Esophagus squamous epithelium (tissue), 5 donors: ENCODE data around the gene ATP9B. TPM values are rescaled to one million over a fixed set of nuclear protein-coding genes. Genes with fewer than 3 reads are reported as not detected.

Experiments used
- DNase-seq: peaks from one replicate; lab custom pipeline; 2025; lab: John Stamatoyannopoulos, UW
- H3K27ac ChIP-seq, 4 donors: fragments of 200-600 bp; sonication (generic); one replicate each; pipeline ENCODE4 v1.5.1; 2016 to 2019; ENCODE audit warnings: mild to moderate bottlenecking in 1 of 4
- H3K27me3 ChIP-seq, 4 donors: fragments of 200-600 bp; sonication (generic); 1 replicate in 3 of 4; 2 replicates in 1 of 4; pipeline versions ENCODE4 v1.5.1 to v1.6.0; 2017 to 2021; ENCODE audit warnings: antibody characterized with exemption in 1 of 4
- H3K36me3 ChIP-seq, 3 donors: fragments of 200-600 bp; sonication (generic); one replicate each; pipeline ENCODE4 v1.5.1; 2016 to 2019
- H3K4me1 ChIP-seq, 3 donors: fragments of 200-600 bp; sonication (generic); one replicate each; pipeline ENCODE4 v1.5.1; 2017 to 2019
- H3K4me3 ChIP-seq, 4 donors: fragments of 200-600 bp; sonication (generic); 1 replicate in 3 of 4; 2 replicates in 1 of 4; pipeline ENCODE4 v1.5.1; 2016 to 2019; ENCODE audit warnings: mild to moderate bottlenecking in 2 of 4, moderate library complexity in 1 of 4
- H3K9me3 ChIP-seq, 3 donors: fragments of 200-600 bp; sonication (generic); one replicate each; pipeline ENCODE4 v1.5.1; 2016 to 2019
- CTCF ChIP-seq, 6 experiments: fragments of 450-650 bp in 4 of 6; fragments of 200-600 bp in 2 of 6; sonication (generic) in 2 of 6; IDR thresholded peaks; one replicate each; pipeline ENCODE4 v1.5.1; 2016 to 2019; ENCODE audit warnings: antibody characterized with exemption in 6 of 6, mild to moderate bottlenecking in 4 of 6, moderate library complexity in 4 of 6
- POLR2A ChIP-seq, 4 donors: fragments of 450-650 bp; IDR thresholded peaks; one replicate each; pipeline ENCODE4 v1.6.1; 2017; ENCODE audit warnings: antibody characterized with exemption in 4 of 4, mild to moderate bottlenecking in 4 of 4, moderate library complexity in 3 of 4
- WGBS, 2 donors: methylation state at CpG; one replicate each; pipeline ENCODE4 v1.1.5; 2018; 5-methylcytosine and 5-hydroxymethylcytosine counted together
- intact Hi-C: fragments of 100-400 bp; cut with DNase I; formaldehyde crosslinking; loops from one replicate; pipeline ENCODE4 v1.15.0; 2022
- total RNA-seq, 4 donors: library from RNA; depleted of rRNA; stranded (reverse); fragments of >200 nt; gene quantifications; one replicate each; pipeline ENCODE4 v1.1.0, GENCODE V29; 2016
- donor health status: DM: yes; HTN: yes; CAD: no.

The ATP9B gene
- total RNA-seq, 4 donors from 2014 or later = 12.9 to 46.7 (median 22.0) TPM

- Histone ChIP-seq H3K36me3 (peaks cover 0 to 52% (median 7%) of the 10 kb centered on the region in 3 donors), H3K4me1 (no peaks in the 10 kb centered on the region), H3K9me3 (no peaks in the 10 kb centered on the region), H3K4me3 (no peak overlapping the region), H3K27me3 (no peaks in the 10 kb centered on the region), H3K27ac (no peak overlapping the region)
- TF ChIP-seq CTCF (IDR thresholded peaks at IDR 0.05) (no peak), POLR2A (IDR thresholded peaks at IDR 0.05) (no peak)
- WGBS, 2 donors = 85 to 92% methylated on average over 8 of the region's 8 CpGs
- no peak for DNase-seq
- intact Hi-C loops = no loop called here
Observed at GRCh38 chr18:79274823-79275222, 205.6 kb downstream of the ATP9B start.

- Histone ChIP-seq H3K27me3 (no peaks in the 10 kb centered on the region), H3K9me3 (no peaks in the 10 kb centered on the region), H3K4me1 (no peaks in the 10 kb centered on the region), H3K4me3 (no peak overlapping the region), H3K36me3 (peaks cover 0 to 53% (median 7%) of the 10 kb centered on the region in 3 donors), H3K27ac (no peak overlapping the region)
- WGBS, 2 donors = 94 to 97% methylated on average over 6 to 7 of the region's 7 CpGs
- TF ChIP-seq POLR2A (IDR thresholded peaks at IDR 0.05) (no peak), CTCF (IDR thresholded peaks at IDR 0.05) (no peak)
- no peak for DNase-seq
- intact Hi-C loops = no loop called here
Observed at GRCh38 chr18:79275461-79275860, 206.3 kb downstream of the ATP9B start.

- no peaks in the 10 kb centered on the region for H3K9me3 ChIP-seq
- H3K36me3 ChIP-seq = peaks cover 0 to 54% (median 7%) of the 10 kb centered on the region in 3 donors
- no peaks in the 10 kb centered on the region for H3K4me1 ChIP-seq
- H3K27ac ChIP-seq = no peak overlapping the region
- intact Hi-C loops = no loop called here
- 42 to 50% methylated on average over 1 to 4 of the region's 4 CpGs for WGBS, 2 donors
- H3K27me3 ChIP-seq = no peaks in the 10 kb centered on the region
- H3K4me3 ChIP-seq = no peak overlapping the region
- DNase-seq = no peak
- TF ChIP-seq POLR2A (IDR thresholded peaks at IDR 0.05) = no peak
- TF ChIP-seq CTCF (IDR thresholded peaks at IDR 0.05) = no peak
Observed at GRCh38 chr18:79275992-79276391, 206.8 kb downstream of the ATP9B start.

DNA sequence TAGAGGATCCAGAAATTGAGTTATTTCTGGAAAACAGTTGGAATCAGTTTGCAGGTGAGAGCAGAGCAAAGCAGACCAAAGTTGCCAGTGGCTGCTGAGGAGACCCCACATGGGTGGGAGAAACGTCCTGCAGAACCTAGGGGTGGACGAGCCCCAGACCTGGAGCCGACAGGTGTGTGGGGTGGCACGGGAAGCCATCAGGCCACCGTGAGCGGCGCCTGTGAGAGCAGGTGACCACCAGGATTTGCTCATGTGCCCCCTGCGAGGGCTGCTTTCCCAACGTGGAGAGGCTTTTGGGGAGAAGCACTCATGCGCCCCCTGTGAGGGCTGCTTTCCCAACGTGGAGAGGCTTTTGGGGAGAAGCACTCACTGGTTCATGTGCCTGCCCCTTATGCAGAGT lies 209.7 kb downstream of the ATP9B start:
- intact Hi-C loops = no loop called here
- H3K4me3 ChIP-seq = no peak overlapping the region
- TF ChIP-seq CTCF (IDR thresholded peaks at IDR 0.05) = no peak
- TF ChIP-seq POLR2A (IDR thresholded peaks at IDR 0.05) = no peak
- H3K27ac ChIP-seq = no peak overlapping the region
- H3K4me1 ChIP-seq = no peaks in the 10 kb centered on the region
- no peaks in the 10 kb centered on the region for H3K27me3 ChIP-seq
- DNase-seq = no peak
- whole genome bisulfite sequencing, 2 donors = 91 to 95% methylated on average over 8 to 11 of the region's 11 CpGs
- no peaks in the 10 kb centered on the region for H3K9me3 ChIP-seq
- H3K36me3 ChIP-seq = peaks cover 5 to 69% (median 7%) of the 10 kb centered on the region in 3 donors

- DNase-seq = no peak
- 77 to 89% methylated on average over 9 to 11 of the region's 11 CpGs for WGBS, 2 donors
- H3K27me3 ChIP-seq = no peaks in the 10 kb centered on the region
- intact Hi-C loops = no loop called here
- no peaks in the 10 kb centered on the region for H3K9me3 ChIP-seq
- peaks cover 4 to 51% (median 5%) of the 10 kb centered on the region in 3 donors for H3K36me3 ChIP-seq
- TF ChIP-seq CTCF (IDR thresholded peaks at IDR 0.05) (no peak), POLR2A (IDR thresholded peaks at IDR 0.05) (no peak)
- no peaks in the 10 kb centered on the region for H3K4me1 ChIP-seq
- no peak overlapping the region for H3K27ac ChIP-seq
- no peak overlapping the region for H3K4me3 ChIP-seq
Observed at GRCh38 chr18:79283131-79283810, 214.1 kb downstream of the ATP9B start.
